Measurements from ENCODE around the gene KLHL2. TPM values are rescaled to one million over a fixed set of nuclear protein-coding genes. Genes with fewer than 3 reads are reported as not detected.

KLHL2 gene
- total and polyA plus RNA-seq, 2 of the 13 experiments (the other 11 are each of a cell fraction or from before 2014, with no cell fraction given): 9.2 to 17.6 TPM

GRCh38 chr4:165312506-165312905 is 105.1 kb downstream of the KLHL2 start (continued):
- TF ChIP-seq ZNF713 (CRISPR knock-in tag; IDR thresholded peaks at IDR 0.05): no peak
- no peak for TF ChIP-seq TMF1 (CRISPR knock-in tag; IDR thresholded peaks at IDR 0.05; ENCODE audit: low read depth)
- no peak for TF ChIP-seq SNAPC2 (CRISPR knock-in tag; IDR thresholded peaks at IDR 0.05)

- Histone ChIP-seq H3K4me1 (ENCODE audit: insufficient read depth, low read length) (no peaks in the 10 kb centered on the region), H3K79me2 (ENCODE audit: insufficient read depth, low read length) (no peaks in the 10 kb centered on the region), H3K4me3 (replicated peaks in 1 of 3; ENCODE audit: insufficient read depth in 1 of 3, low read depth in 2 of 3, low read length in 3 of 3) (no peak overlapping the region), H3K36me3 (replicated peaks in 1 of 2; ENCODE audit: control insufficient read depth in 1 of 2, insufficient read depth in 2 of 2, low read length in 2 of 2) (peaks cover 0 to 3% of the 10 kb centered on the region in 2 experiments; a peak in 1 of 5 replicates), H3K27me3 (ENCODE audit: control insufficient read depth in 1 of 2, insufficient read depth in 2 of 2, low read length in 2 of 2) (no peaks in the 10 kb centered on the region), H3K9ac (ENCODE audit: insufficient read depth, low read depth, low read length) (no peak overlapping the region), H4K20me1 (ENCODE audit: insufficient read depth, low read length) (no peaks in the 10 kb centered on the region), H3K9me3 (ENCODE audit: low read length) (no peaks in the 10 kb centered on the region), H3K27ac (ENCODE audit: extremely low read length, insufficient read depth, low read length) (no peak overlapping the region), H2AFZ (ENCODE audit: low read length) (no peak overlapping the region), H3K4me2 (ENCODE audit: low read depth, low read length) (no peak overlapping the region)
- POLR2A ChIA-PET: no interaction called here
- WGBS (ENCODE audit: low lambda C conversion rate): over 99% methylated on average over 5 of the region's 5 CpGs
- no peak for ATAC-seq
- TF ChIP-seq ZNF766 (CRISPR knock-in tag; IDR thresholded peaks at IDR 0.05; ENCODE audit: borderline replicate concordance): no peak
- TF ChIP-seq STAG1 (CRISPR knock-in tag; IDR thresholded peaks at IDR 0.05): no peak
- no peak for TF ChIP-seq ATAD3A (CRISPR knock-in tag; IDR thresholded peaks at IDR 0.05)
- TF ChIP-seq ZBTB34 (CRISPR knock-in tag; IDR thresholded peaks at IDR 0.05): no peak
- CTCF ChIA-PET (ENCODE audit: low intra/inter-chr PET ratio, low total read pairs): no interaction called here
- intact Hi-C loops (cut with micrococcal nuclease; ENCODE audit: unreplicated experiment) (no loop called here), in situ Hi-C loops (cut with HindIII; ENCODE audit: extremely low pct_ligation_motif_present, low pct_unique_long_range_greater_than_20kb) (no loop called here)
- no peak for DNase-seq (ENCODE audit: low spot score)
- no TSS peak for BruUV-seq (replicated peaks)
- FAIRE-seq: no peak
These were observed 111.7 kb downstream of the KLHL2 start for GRCh38 chr4:165319030-165319429.
